ENCODE measurements around the gene TEX36. TPM values are rescaled to one million over a fixed set of nuclear protein-coding genes. Genes with fewer than 3 reads are reported as not detected.

The TEX36 gene
- total RNA-seq, 1 donor from 2014 or later: not detected

DNA sequence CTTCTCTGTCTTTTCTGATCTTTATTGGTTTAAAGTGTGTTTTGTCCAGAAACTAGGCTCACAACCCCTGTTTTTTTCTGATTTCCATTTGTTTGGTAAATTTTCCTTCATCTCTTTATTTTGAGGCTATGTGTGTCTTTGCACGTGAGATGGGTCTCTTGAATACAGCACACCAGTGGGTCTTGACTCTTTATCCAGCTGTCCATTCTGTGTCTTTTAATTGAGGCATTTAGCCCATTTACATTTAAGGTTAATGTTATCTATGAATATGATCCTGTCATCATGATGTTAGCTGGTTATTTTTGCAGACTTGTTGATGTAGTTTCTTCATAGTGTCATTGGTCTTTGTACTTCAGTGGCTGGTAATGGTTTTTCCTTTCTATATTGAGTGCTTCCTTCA, 10.1 kb downstream of the TEX36 start:
- CTCF ChIA-PET: no interaction called here
- H3K27me3 Mint-ChIP-seq: peaks cover 11% of the 10 kb centered on the region
- POLR2A ChIA-PET: no interaction called here
- intact Hi-C loops (cut with micrococcal nuclease): no loop called here
- H3K36me3 Mint-ChIP-seq (ENCODE audit: low read depth): peaks cover 4% of the 10 kb centered on the region
- no peak for DNase-seq
- H3K9me3 Mint-ChIP-seq: peaks cover 41% of the 10 kb centered on the region
- H3K4me1 Mint-ChIP-seq: no peaks in the 10 kb centered on the region
- H3K27ac Mint-ChIP-seq: no peak overlapping the region
- no peak for ATAC-seq (ENCODE audit: low read depth)
- H3K4me3 Mint-ChIP-seq: no peak overlapping the region
- TF ChIP-seq, protein P1, sequence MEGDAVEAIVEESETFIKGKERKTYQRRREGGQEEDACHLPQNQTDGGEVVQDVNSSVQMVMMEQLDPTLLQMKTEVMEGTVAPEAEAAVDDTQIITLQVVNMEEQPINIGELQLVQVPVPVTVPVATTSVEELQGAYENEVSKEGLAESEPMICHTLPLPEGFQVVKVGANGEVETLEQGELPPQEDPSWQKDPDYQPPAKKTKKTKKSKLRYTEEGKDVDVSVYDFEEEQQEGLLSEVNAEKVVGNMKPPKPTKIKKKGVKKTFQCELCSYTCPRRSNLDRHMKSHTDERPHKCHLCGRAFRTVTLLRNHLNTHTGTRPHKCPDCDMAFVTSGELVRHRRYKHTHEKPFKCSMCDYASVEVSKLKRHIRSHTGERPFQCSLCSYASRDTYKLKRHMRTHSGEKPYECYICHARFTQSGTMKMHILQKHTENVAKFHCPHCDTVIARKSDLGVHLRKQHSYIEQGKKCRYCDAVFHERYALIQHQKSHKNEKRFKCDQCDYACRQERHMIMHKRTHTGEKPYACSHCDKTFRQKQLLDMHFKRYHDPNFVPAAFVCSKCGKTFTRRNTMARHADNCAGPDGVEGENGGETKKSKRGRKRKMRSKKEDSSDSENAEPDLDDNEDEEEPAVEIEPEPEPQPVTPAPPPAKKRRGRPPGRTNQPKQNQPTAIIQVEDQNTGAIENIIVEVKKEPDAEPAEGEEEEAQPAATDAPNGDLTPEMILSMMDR (IDR thresholded peaks at IDR 0.05): no peak

DNA sequence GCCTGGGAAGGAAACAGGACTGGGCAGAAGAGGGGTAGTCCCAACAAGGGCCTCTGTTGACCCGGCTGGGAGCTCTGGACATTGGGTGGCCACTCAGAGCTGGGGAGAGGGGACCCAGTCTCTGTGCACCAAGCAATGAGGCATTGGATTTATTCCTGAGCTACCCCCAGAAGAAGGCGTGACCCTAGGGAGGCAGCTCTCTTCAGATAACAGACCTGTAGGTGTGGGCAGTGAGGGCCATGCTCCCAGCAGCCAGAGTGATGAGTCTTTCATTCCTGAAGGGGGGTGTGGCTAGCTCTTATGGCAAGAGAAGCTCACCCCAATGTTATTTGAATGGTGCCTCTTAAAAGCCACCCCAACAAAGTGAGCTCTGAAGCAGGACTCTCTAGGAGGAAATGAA, 20.4 kb downstream of the TEX36 start:
- TF ChIP-seq, protein P1 (IDR thresholded peaks at IDR 0.05): no peak
- intact Hi-C loops (cut with micrococcal nuclease): no loop called here
- peaks cover 4% of the 10 kb centered on the region for H3K27me3 Mint-ChIP-seq
- H3K4me1 Mint-ChIP-seq: no peaks in the 10 kb centered on the region
- CTCF ChIA-PET: no interaction called here
- POLR2A ChIA-PET: no interaction called here
- ATAC-seq (ENCODE audit: low read depth) (no peak), DNase-seq (no peak)
- H3K4me3 Mint-ChIP-seq: no peak overlapping the region
- peaks cover 11% of the 10 kb centered on the region for H3K9me3 Mint-ChIP-seq
- H3K36me3 Mint-ChIP-seq (ENCODE audit: low read depth): no peaks in the 10 kb centered on the region
- H3K27ac Mint-ChIP-seq: no peak overlapping the region

DNA sequence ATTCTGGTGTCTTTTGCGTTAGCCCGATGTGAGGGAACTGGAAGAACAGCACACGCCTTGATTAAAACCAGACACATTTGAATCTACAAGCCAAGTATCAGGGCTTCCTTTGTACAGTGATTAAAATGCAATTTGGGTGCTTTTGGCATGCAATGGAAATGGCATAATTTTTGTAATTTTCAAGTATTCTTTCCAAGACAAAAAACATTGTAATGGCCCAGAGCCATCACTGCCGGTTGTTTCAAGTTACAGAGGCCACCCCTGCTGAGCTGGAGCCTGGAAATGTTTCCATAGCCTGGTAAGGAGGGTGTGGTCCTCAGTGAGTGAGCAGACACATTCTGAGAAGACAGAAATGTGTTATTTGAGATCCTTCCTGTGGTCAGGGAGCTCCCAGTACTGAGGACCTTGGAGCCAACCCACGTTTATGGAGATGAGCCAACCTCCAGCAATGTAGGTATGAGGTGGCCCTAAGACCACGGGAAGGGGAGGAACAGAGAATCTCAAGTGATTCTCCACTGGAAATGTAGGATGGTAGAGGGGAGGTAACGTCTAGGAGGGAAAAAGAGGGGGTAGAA, 20.9 kb downstream of the TEX36 start:
- H3K36me3 Mint-ChIP-seq (ENCODE audit: low read depth): no peaks in the 10 kb centered on the region
- ATAC-seq (ENCODE audit: low read depth): no peak
- H3K9me3 Mint-ChIP-seq: peaks cover 11% of the 10 kb centered on the region
- POLR2A ChIA-PET: no interaction called here
- intact Hi-C loops (cut with micrococcal nuclease): no loop called here
- DNase-seq: no peak
- no peaks in the 10 kb centered on the region for H3K4me1 Mint-ChIP-seq
- TF ChIP-seq, protein P1 (IDR thresholded peaks at IDR 0.05): no peak
- H3K27ac Mint-ChIP-seq: no peak overlapping the region
- H3K27me3 Mint-ChIP-seq: peaks cover 4% of the 10 kb centered on the region
- CTCF ChIA-PET: no interaction called here
- H3K4me3 Mint-ChIP-seq: no peak overlapping the region

DNA sequence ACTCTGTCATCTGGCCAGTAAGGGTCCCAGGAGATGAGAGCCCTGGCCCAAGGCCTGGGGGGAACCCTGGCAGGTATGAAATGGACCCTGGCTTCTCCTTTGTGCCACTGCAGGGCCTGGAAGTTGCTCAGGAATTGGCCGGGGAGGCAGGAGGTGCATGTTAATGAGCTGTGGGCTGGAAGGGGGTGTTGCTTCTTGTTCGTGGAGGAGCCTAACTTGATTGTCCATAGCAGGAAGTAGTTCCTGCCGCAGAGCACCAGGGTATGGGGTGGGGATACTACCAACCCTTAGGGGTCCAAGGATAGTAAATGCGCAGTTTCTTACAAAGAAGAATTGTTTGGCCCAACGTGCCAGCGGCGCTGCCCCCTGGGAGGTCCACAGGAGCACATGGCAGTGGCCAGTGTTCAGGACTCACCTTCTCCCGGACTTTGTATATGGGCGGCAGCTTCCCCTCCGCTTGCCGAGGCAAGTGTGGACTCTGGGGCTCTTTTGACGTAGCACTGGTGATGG, 21.5 kb downstream of the TEX36 start:
- TF ChIP-seq, protein P1 (IDR thresholded peaks at IDR 0.05): no peak
- Mint-ChIP-seq H3K4me1 (no peaks in the 10 kb centered on the region), H3K27ac (no peak overlapping the region), H3K4me3 (no peak overlapping the region), H3K36me3 (ENCODE audit: low read depth) (no peaks in the 10 kb centered on the region), H3K9me3 (peaks cover 11% of the 10 kb centered on the region), H3K27me3 (peaks cover 4% of the 10 kb centered on the region)
- DNase-seq: no peak
- no peak for ATAC-seq (ENCODE audit: low read depth)
- intact Hi-C loops (cut with micrococcal nuclease): no loop called here
- POLR2A ChIA-PET: no interaction called here
- CTCF ChIA-PET: no interaction called here

DNA sequence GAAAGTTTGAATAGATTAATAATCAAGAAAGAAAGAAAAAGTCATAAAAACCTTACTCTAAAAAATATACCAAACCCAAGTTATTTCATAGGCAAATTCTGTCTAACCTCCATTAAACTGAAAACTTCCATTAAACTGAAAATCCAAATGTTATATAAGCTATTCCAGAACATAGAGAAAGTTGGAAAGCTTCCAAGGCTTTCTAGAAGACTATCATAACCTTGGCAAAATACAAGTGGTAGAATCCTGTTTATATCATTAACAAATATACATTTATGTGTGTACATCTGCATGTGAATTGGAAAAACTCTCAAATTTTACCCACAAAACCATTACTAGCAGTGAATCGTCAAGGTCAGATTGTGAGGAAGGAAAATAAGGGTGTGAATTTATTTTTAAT, 23.9 kb downstream of the TEX36 start:
- TF ChIP-seq, protein P1 (IDR thresholded peaks at IDR 0.05): no peak
- DNase-seq: no peak
- peaks cover 4% of the 10 kb centered on the region for H3K27me3 Mint-ChIP-seq
- H3K9me3 Mint-ChIP-seq: no peaks in the 10 kb centered on the region
- no peaks in the 10 kb centered on the region for H3K36me3 Mint-ChIP-seq (ENCODE audit: low read depth)
- no peak for ATAC-seq (ENCODE audit: low read depth)
- intact Hi-C loops (cut with micrococcal nuclease): no loop called here
- H3K27ac Mint-ChIP-seq: no peak overlapping the region
- POLR2A ChIA-PET: no interaction called here
- CTCF ChIA-PET: no interaction called here
- H3K4me3 Mint-ChIP-seq: no peak overlapping the region
- no peaks in the 10 kb centered on the region for H3K4me1 Mint-ChIP-seq

All from activated B cell treated with CpG ODN at 0.5 μM for 24 hours (primary cell).